Activated CD8-positive, alpha-beta T cell treated with anti-CD3 and anti-CD28 coated beads for 36 hours (primary cell): ENCODE data around the gene ASAP3. TPM values are rescaled to one million over a fixed set of nuclear protein-coding genes. Genes with fewer than 3 reads are reported as not detected.

Experiments
- ATAC-seq: fragments of 200-7000 bp; cut with Tn5 transposase; one replicate; pipeline ENCODE4 v1.10.0; 2021; ENCODE audit warnings: mild to moderate bottlenecking, moderate library complexity
- CTCF ChIA-PET: fragments of 350-600 bp; sonication (Branson Sonifier 250); formaldehyde crosslinking; loops from one replicate; lab custom pipeline; 2021; ENCODE audit warnings: antibody characterized with exemption; lab: Charles Lee
- POLR2A ChIA-PET: fragments of 350-600 bp; sonication (Branson Sonifier 250); formaldehyde crosslinking; loops from one replicate; lab custom pipeline; 2021; ENCODE audit warnings: antibody characterized with exemption; lab: Charles Lee
- DNase-seq: peaks from one replicate; pipeline ENCODE4 v3.0.0-alpha.2; 2020
- H3K27ac Mint-ChIP-seq: one replicate; pipeline ENCODE4 v1.8.0; 2021; ENCODE audit warnings: mild to moderate bottlenecking, mixed read lengths
- H3K27me3 Mint-ChIP-seq: one replicate; pipeline ENCODE4 v1.8.0; 2021; ENCODE audit warnings: mixed read lengths
- H3K36me3 Mint-ChIP-seq: one replicate; pipeline ENCODE4 v1.8.0; 2021; ENCODE audit warnings: low read depth, mixed read lengths
- H3K4me1 Mint-ChIP-seq: one replicate; pipeline ENCODE4 v1.8.0; 2021; ENCODE audit warnings: low read depth, mixed read lengths
- H3K4me3 Mint-ChIP-seq: one replicate; pipeline ENCODE4 v1.8.0; 2021; ENCODE audit warnings: mild to moderate bottlenecking, moderate library complexity, mixed read lengths
- H3K9me3 Mint-ChIP-seq: one replicate; pipeline ENCODE4 v1.8.0; 2021; ENCODE audit warnings: mixed read lengths
- intact Hi-C: fragments of 100-400 bp; cut with micrococcal nuclease; formaldehyde crosslinking; loops from one replicate; pipeline ENCODE4 v1.10.0; 2022
- total RNA-seq, 2 experiments: library from RNA; stranded (reverse); gene quantifications; one replicate each; pipeline ENCODE4 v1.2.3, GENCODE V29; 2021
- TF ChIP-seq, protein P1 (sequence below): fragments of 200-600 bp; IDR thresholded peaks from one replicate; pipeline ENCODE4 v1.8.0; 2022; ENCODE audit warnings: antibody characterized with exemption, mild to moderate bottlenecking

ASAP3 gene
- total RNA-seq, 2 experiments from 2014 or later = 0.29 to 0.74 TPM

DNA sequence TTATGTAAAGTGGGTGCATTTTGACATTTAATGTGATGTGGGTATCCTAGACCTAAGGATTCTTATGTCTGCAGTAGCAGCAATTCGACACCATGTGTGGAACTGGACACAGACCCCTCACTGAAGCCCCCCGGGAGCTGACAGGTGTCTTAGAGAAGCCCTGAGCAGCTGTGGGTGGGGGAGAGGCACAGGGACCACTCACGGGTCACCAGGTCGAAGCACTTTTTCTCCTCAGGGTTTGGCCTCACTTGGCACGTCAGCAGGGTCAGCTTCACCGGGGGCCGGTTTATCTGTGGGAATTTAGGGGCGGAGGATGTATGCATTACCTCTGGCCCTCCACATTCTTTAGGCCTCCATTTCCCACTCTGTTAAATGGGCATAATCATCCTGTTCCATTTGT is 45.4 kb downstream of the ASAP3 start:
- intact Hi-C loops = no loop called here
- TF ChIP-seq, protein P1, sequence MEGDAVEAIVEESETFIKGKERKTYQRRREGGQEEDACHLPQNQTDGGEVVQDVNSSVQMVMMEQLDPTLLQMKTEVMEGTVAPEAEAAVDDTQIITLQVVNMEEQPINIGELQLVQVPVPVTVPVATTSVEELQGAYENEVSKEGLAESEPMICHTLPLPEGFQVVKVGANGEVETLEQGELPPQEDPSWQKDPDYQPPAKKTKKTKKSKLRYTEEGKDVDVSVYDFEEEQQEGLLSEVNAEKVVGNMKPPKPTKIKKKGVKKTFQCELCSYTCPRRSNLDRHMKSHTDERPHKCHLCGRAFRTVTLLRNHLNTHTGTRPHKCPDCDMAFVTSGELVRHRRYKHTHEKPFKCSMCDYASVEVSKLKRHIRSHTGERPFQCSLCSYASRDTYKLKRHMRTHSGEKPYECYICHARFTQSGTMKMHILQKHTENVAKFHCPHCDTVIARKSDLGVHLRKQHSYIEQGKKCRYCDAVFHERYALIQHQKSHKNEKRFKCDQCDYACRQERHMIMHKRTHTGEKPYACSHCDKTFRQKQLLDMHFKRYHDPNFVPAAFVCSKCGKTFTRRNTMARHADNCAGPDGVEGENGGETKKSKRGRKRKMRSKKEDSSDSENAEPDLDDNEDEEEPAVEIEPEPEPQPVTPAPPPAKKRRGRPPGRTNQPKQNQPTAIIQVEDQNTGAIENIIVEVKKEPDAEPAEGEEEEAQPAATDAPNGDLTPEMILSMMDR = no peak
- Mint-ChIP-seq H3K27me3 (peaks cover 1% of the 10 kb centered on the region), H3K9me3 (no peaks in the 10 kb centered on the region), H3K4me3 (no peak overlapping the region), H3K4me1 (no peaks in the 10 kb centered on the region), H3K36me3 (no peaks in the 10 kb centered on the region), H3K27ac (no peak overlapping the region)
- POLR2A ChIA-PET = no interaction called here
- DNase-seq (no peak), ATAC-seq (no peak)
- CTCF ChIA-PET = no interaction called here

DNA sequence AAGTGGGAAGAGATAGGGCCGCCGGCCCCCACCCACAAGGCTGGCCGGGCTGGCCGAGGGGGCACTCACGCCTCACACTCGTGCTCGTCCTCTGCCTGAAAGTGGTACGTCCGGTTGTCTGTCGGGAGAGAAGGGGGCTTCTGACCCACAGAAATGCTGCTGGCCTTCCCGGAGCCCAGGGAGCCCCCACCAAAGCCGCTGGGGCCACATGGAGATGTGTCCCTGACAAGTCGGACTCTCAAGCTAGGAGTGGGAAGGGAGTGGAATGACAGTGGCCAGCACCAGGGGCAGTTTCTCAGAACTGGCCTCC is 46.7 kb downstream of the ASAP3 start:
- no peaks in the 10 kb centered on the region for H3K36me3 Mint-ChIP-seq
- H3K9me3 Mint-ChIP-seq = no peaks in the 10 kb centered on the region
- ATAC-seq (no peak), DNase-seq (no peak)
- intact Hi-C loops = no loop called here
- no peak overlapping the region for H3K27ac Mint-ChIP-seq
- peaks cover 1% of the 10 kb centered on the region for H3K27me3 Mint-ChIP-seq
- H3K4me1 Mint-ChIP-seq = no peaks in the 10 kb centered on the region
- TF ChIP-seq, protein P1 = no peak
- POLR2A ChIA-PET = interaction anchor here (0.7 kb wide), 1 partner anchor 36 kb away, joined by 3 read pairs; no protein-coding TSS in a partner anchor
- no peak overlapping the region for H3K4me3 Mint-ChIP-seq
- CTCF ChIA-PET = no interaction called here

DNA sequence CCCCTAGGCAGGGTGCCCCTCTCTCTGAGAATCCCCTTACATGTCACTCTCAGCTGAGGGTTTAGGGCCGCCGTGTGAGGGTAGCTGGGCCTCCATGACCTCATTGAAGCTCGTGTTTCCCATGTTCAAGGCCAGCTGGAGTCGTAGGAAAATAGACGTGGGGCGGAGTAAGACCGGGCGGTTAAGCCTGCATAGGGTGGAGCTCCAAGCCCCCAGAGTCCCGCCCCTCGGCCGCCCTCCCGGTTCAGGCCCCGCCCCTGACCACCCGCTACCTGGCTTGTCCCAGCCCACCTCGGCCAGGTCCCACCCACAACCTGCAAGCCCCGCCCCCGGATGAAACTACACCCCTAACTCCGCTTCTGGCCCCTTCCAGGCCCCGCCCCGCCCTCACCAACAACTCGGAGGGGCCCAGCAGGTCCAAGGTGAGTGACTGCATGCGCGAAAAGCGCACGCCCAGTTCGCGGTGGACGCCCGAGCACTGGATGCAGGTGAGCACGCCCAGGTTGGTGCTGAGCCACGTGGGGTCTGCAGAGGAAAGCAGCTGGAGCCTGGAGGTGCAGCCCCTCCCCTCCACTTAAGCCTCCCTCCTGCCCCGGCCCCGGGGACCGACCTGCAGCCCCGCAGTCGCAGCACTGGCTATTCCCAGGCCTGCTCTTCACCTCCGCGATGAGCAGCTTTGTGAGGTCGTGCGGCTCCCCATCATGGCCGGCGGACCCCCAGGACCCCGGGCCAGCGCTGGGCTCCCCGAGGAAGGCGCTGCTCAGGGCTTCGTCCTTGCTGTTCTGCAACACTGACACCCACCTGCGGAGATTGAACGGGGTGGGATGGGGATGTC is 47.2 kb downstream of the ASAP3 start:
- no peak overlapping the region for H3K27ac Mint-ChIP-seq
- ATAC-seq (peak; percentile 86), DNase-seq (peak; percentile 60)
- ChIA-PET CTCF (no interaction called here), POLR2A (interaction anchor here (0.7 to 1.0 kb wide), 2 partner anchors 9 to 37 kb away, joined by 3 read pairs; no protein-coding TSS in a partner anchor)
- H3K4me3 Mint-ChIP-seq = no peak overlapping the region
- H3K9me3 Mint-ChIP-seq = no peaks in the 10 kb centered on the region
- peaks cover 1% of the 10 kb centered on the region for H3K27me3 Mint-ChIP-seq
- intact Hi-C loops = no loop called here
- TF ChIP-seq, protein P1 = no peak
- H3K4me1 Mint-ChIP-seq = no peaks in the 10 kb centered on the region
- H3K36me3 Mint-ChIP-seq = no peaks in the 10 kb centered on the region

DNA sequence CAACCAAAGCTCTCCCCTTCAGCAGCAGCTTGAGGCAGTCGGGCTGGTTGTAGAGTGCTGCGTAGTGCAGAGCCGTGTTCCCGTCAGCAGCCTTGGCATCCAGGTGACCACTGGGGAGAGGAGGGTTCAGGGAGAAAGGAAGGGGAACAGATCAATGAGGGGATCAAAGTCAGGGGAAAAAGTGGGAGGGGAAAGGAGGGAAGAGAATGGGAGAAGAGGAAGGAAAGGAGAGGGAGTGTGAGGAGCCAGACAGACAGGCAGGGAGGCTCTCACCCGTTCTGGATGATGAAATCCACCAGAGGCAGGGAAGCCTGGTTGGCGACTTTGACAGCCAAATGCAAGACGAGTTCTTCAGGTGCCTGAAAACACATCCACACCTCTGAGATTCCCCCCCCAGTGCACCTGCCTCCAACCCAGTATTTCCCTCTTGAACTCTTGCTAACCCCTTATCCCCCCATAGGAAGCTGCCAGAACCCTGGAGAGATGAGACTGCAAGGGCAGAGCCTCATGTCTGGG is 49.7 kb downstream of the ASAP3 start:
- Mint-ChIP-seq H3K4me3 (no peak overlapping the region), H3K36me3 (no peaks in the 10 kb centered on the region), H3K27me3 (peaks cover 1% of the 10 kb centered on the region), H3K27ac (no peak overlapping the region), H3K9me3 (no peaks in the 10 kb centered on the region), H3K4me1 (no peaks in the 10 kb centered on the region)
- POLR2A ChIA-PET = interaction anchor here (0.7 to 1.5 kb wide), 2 partner anchors 16 to 31 kb away, joined by 3 to 4 read pairs; no protein-coding TSS in a partner anchor
- TF ChIP-seq, protein P1 = no peak
- intact Hi-C loops = no loop called here
- DNase-seq (no peak), ATAC-seq (no peak)
- CTCF ChIA-PET = no interaction called here

DNA sequence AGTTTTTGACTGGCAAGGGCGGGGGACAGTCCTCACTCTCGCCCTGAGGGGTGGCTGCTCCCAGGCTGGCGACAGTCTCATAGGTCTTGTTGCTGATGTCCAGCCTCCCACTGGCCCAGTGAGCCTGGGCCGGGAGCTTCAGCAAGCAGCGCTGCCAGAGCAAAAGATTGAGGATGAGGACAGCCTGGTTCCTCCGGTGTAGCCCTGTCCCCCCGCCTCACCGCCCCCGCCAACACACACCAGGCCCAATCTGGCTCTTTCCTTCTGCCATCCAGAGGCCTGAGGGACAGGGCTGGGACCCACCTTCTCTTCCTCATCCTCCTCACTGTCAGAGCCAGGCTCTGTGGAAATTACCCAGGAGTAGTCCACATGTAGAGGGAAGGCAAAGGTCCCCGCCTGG is 50.9 kb downstream of the ASAP3 start:
- POLR2A ChIA-PET = no interaction called here
- H3K36me3 Mint-ChIP-seq = no peaks in the 10 kb centered on the region

More for the DNA sequence above, 50.9 kb downstream of the ASAP3 start:
- ATAC-seq (no peak), DNase-seq (no peak)
- CTCF ChIA-PET = interaction anchor here (1.2 kb wide), 1 partner anchor 54 kb away, joined by 3 read pairs; no protein-coding TSS in a partner anchor
- peaks cover 1% of the 10 kb centered on the region for H3K27me3 Mint-ChIP-seq
- H3K4me3 Mint-ChIP-seq = no peak overlapping the region
- no peaks in the 10 kb centered on the region for H3K4me1 Mint-ChIP-seq
- intact Hi-C loops = no loop called here
- H3K9me3 Mint-ChIP-seq = no peaks in the 10 kb centered on the region
- H3K27ac Mint-ChIP-seq = no peak overlapping the region
- TF ChIP-seq, protein P1 = no peak
